ENCODE data around the gene WDR33.

The WDR33 gene

DNA sequence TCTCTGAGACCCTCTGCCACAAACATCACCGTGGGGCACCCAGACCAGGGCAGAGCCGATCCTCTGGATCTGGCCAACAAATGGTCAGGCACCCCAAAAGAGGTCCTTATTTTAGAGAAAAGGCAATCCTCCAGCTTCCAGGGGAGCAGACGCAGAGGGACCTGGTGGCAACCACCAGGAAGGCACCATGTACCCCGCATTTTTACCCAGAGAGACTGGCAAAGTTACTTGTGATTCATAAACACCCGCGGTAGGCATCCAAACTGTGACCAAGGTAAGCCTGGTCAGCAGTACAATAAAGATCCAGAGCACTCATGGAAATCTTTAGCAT, 146.1 kb downstream of the WDR33 start:
- TF ChIP-seq, protein P1, sequence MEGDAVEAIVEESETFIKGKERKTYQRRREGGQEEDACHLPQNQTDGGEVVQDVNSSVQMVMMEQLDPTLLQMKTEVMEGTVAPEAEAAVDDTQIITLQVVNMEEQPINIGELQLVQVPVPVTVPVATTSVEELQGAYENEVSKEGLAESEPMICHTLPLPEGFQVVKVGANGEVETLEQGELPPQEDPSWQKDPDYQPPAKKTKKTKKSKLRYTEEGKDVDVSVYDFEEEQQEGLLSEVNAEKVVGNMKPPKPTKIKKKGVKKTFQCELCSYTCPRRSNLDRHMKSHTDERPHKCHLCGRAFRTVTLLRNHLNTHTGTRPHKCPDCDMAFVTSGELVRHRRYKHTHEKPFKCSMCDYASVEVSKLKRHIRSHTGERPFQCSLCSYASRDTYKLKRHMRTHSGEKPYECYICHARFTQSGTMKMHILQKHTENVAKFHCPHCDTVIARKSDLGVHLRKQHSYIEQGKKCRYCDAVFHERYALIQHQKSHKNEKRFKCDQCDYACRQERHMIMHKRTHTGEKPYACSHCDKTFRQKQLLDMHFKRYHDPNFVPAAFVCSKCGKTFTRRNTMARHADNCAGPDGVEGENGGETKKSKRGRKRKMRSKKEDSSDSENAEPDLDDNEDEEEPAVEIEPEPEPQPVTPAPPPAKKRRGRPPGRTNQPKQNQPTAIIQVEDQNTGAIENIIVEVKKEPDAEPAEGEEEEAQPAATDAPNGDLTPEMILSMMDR (IDR thresholded peaks at IDR 0.05; ENCODE audit: low read length, missing control alignments) = no peak
- H3K4me3 ChIP-seq (replicated peaks; ENCODE audit: low read depth, low read length) = no peak overlapping the region
- DNase-seq (ENCODE audit: low read depth) = no peak

- DNase-seq (ENCODE audit: low read depth) = no peak
- no peak overlapping the region for H3K4me3 ChIP-seq (replicated peaks; ENCODE audit: low read depth, low read length)
- TF ChIP-seq, protein P1 (IDR thresholded peaks at IDR 0.05; ENCODE audit: low read length, missing control alignments) = no peak
Measured at GRCh38 chr2:127664065-127664894, 146.7 kb downstream of the WDR33 start.

GRCh38 chr2:127663566-127664064, 147.4 kb downstream of the WDR33 start:
- no peak for DNase-seq (ENCODE audit: low read depth)
- no peak overlapping the region for H3K4me3 ChIP-seq (replicated peaks; ENCODE audit: low read depth, low read length)
- TF ChIP-seq, protein P1 (IDR thresholded peaks at IDR 0.05; ENCODE audit: low read length, missing control alignments) = no peak

- DNase-seq (ENCODE audit: low read depth) = no peak
- H3K4me3 ChIP-seq (replicated peaks; ENCODE audit: low read depth, low read length) = no peak overlapping the region
- TF ChIP-seq, protein P1 (IDR thresholded peaks at IDR 0.05; ENCODE audit: low read length, missing control alignments) = no peak
Measured at GRCh38 chr2:127662937-127663565, 147.9 kb downstream of the WDR33 start.

DNA sequence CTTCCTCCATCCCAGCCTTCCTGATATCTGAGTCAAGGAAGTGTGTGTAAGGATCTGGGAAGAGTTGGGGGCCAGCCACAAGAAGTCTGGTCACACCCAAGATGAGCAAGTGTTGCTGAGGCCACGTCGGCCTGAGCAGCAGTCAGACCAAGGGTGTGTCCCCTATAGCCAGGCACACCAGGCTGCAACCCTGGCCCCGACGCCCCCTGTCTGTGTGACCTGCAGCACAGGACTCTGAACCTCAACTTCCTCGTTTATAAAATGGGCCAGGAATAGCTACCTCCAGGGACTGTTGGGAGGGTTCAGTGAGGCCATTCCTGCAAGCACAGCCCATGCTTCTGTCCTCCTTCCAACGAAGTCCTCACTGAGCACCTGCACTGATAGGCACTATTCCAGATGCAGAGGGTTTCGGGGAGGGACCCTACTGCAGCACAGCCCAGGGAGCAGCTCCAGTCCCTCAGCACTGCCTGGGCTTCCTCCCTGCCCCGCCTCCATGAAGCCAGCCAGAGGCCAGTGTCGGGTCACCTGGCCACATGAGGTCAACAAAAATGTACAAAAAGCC, 148.9 kb downstream of the WDR33 start:
- H3K4me3 ChIP-seq (replicated peaks; ENCODE audit: low read depth, low read length) = no peak overlapping the region
- no peak for DNase-seq (ENCODE audit: low read depth)
- TF ChIP-seq, protein P1 (IDR thresholded peaks at IDR 0.05; ENCODE audit: low read length, missing control alignments) = no peak

DNA sequence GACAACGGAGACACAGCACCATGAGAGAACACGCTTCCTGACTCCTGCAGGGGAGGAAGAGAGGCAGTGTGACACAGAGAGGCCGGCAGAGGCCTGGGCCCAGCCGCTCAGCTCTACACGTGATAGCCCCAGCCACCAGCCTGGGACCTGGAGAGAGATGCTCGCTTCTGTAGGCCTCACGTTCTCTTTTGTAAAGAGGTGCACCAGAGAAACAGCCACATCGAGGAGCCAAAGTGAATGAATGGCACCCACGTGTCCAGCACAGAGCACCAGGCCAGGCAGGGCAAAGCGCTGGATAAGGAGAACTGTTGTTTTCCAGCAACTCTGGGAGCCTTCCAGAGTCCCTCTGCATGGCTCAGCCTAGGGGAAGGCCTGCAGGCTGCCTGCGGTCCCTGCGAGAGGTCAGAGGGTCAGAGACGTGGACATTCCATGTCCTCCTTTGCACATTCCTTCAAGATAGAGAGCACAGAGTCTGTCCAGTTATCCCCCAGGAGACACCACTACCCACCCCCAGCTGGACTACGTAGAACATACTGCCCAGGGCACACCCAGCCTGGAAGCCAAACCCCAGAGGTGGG, 149.8 kb downstream of the WDR33 start:
- peak; percentile 40 for DNase-seq (ENCODE audit: low read depth)
- TF ChIP-seq, protein P1 (IDR thresholded peaks at IDR 0.05; ENCODE audit: low read length, missing control alignments) = no peak
- no peak overlapping the region for H3K4me3 ChIP-seq (replicated peaks; ENCODE audit: low read depth, low read length)
